Astrocyte of the spinal cord (primary cell): ENCODE data around the gene ACOX3.
"Not testable (repeated sequence)": the region's sequence is repeated elsewhere in the genome, so short reads cannot be mapped to it uniquely, and the experiment has no call there.

Experiments used
- DNase-seq: peaks from one replicate; pipeline ENCODE4 v3.0.0; 2011; ENCODE audit warnings: low read depth, low spot score
- H3K4me3 ChIP-seq: 2 replicates; pipeline ENCODE4 v1.5.1; 2011; ENCODE audit warnings: low read depth, mild to moderate bottlenecking, low read length, moderate library complexity
- CTCF ChIP-seq: IDR thresholded peaks from 2 replicates; pipeline ENCODE4 v1.5.1; 2012; ENCODE audit warnings: low read depth, mild to moderate bottlenecking, low read length, inconsistent platforms
- in situ Hi-C: cut with HindIII; loops from 2 replicates; pipeline ENCODE4 v1.10.0; 2017; ENCODE audit warnings: low sequenced_read_pairs

Gene ACOX3

GRCh38 chr4:8427262-8427661 is 13.3 kb downstream of the ACOX3 start:
- peak overlapping the region; percentile 73 for H3K4me3 ChIP-seq
- no peak for DNase-seq
- in situ Hi-C loops: no loop called here
- no peak for TF ChIP-seq CTCF

- in situ Hi-C loops: no loop called here
- TF ChIP-seq CTCF: no peak
These were observed 17.7 kb downstream of the ACOX3 start for GRCh38 chr4:8422786-8423185.

GRCh38 chr4:8422327-8422726 is 18.2 kb downstream of the ACOX3 start:
- in situ Hi-C loops: no loop called here
- TF ChIP-seq CTCF: no peak
- H3K4me3 ChIP-seq: no peak overlapping the region
- no peak for DNase-seq

More at GRCh38 chr4:8422786-8423185, 17.7 kb downstream of the ACOX3 start:
- DNase-seq: no peak
- no peak overlapping the region for H3K4me3 ChIP-seq

GRCh38 chr4:8420151-8420550 is 20.4 kb downstream of the ACOX3 start:
- H3K4me3 ChIP-seq, DNase-seq, in situ Hi-C loops: not testable (repeated sequence)

GRCh38 chr4:8419222-8420041 is 21.1 kb downstream of the ACOX3 start:
- no peak overlapping the region for H3K4me3 ChIP-seq
- no peak for TF ChIP-seq CTCF
- in situ Hi-C loops: no loop called here
- no peak for DNase-seq

GRCh38 chr4:8417071-8417614 is 23.4 kb downstream of the ACOX3 start:
- no peak for DNase-seq
- in situ Hi-C loops: no loop called here
- H3K4me3 ChIP-seq: no peak overlapping the region
- TF ChIP-seq CTCF: no peak

GRCh38 chr4:8414377-8414776 is 26.1 kb downstream of the ACOX3 start:
- DNase-seq: no peak
- TF ChIP-seq CTCF: no peak
- in situ Hi-C loops: no loop called here
- H3K4me3 ChIP-seq: no peak overlapping the region
